ENCODE measurements around the gene FHDC1. TPM values are rescaled to one million over a fixed set of nuclear protein-coding genes. Genes with fewer than 3 reads are reported as not detected.
"Not testable (repeated sequence)": the region's sequence is repeated elsewhere in the genome, so short reads cannot be mapped to it uniquely, and the experiment has no call there.

Gene FHDC1
- total RNA-seq, result 0.27 TPM
- long read RNA-seq, result 0 reads

GRCh38 chr4:152935631-152936445 is at the start of gene FHDC1:
FHDC1 (plus strand) TSS chr4:152936323; CDS start chr4:152943058, 6,735 bp downstream.
- DNase-seq (ENCODE audit: missing footprints) (no peak), ATAC-seq (peak; percentile 29)
- intact Hi-C loops (cut with DNase I), result no loop called here

DNA sequence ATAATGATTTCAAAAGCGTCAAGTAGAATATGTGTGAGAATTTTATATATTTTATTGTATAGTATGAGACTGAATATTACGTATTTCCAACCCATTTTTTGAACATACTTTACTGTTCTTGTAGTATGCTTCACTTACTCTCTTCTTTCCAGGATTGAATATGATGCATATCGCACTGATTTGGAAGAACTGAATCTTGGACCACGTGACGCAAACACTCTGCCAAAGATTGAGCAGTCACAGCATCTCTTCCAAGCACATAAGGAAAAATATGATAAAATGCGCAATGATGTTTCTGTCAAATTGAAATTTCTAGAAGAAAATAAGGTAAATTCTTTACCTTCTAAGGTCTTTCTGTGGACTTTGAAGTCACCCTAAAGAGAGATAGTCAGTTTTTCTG is 48.1 kb upstream of the FHDC1 start:
- intact Hi-C loops (cut with DNase I), result no loop called here
- ATAC-seq (no peak), DNase-seq (ENCODE audit: missing footprints) (no peak)

DNA sequence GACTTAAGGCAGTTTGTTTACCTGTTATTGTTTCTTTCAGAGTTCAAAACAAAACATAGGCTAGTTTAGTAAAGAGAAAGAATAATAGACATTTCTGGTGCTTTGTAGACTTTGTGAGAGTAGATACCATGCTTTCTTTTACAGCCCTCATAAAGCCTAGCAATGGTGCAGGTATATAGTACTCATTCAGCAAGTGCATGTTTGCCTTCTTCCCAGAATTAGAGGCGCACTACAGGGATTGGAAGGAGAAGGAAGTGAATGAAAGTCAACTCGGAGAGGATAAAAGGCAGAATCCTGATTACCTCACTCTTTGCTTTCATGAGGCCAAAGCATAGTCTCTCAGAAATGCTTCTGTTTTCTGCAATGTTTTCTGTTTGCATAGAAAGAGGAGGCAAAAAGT is 43.1 kb upstream of the FHDC1 start:
- intact Hi-C loops (cut with DNase I), result no loop called here
- no peak for ATAC-seq
- DNase-seq (ENCODE audit: missing footprints), result no peak

GRCh38 chr4:152894673-152895072 is 41.5 kb upstream of the FHDC1 start:
- intact Hi-C loops (cut with DNase I), result no loop called here
- ATAC-seq, result no peak
- DNase-seq (ENCODE audit: missing footprints), result no peak

DNA sequence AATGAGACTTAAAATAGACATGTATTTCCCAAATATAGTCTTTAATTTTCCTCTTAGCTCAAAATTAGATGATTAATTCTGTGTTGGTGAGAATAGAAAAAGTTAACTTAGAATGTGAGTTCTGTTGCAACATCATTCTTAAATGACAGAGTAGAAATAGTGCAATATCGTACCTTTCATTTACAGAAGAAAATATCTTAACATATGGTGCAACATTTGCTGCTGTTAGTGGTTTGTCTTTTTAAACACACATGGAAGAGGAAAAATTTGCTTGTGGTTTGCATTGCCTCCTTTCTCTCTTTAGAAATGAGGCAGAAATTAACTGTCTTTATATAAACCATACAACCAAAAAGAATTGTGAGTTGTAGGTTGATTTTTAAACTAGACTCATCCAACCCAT is 39.3 kb upstream of the FHDC1 start:
- intact Hi-C loops (cut with DNase I), result no loop called here
- ATAC-seq, result no peak

GRCh38 chr4:152898133-152898532 is 38.0 kb upstream of the FHDC1 start:
- DNase-seq (ENCODE audit: missing footprints); intact Hi-C loops (cut with DNase I); ATAC-seq: not testable (repeated sequence)

More for the DNA sequence above, 39.3 kb upstream of the FHDC1 start:
- DNase-seq (ENCODE audit: missing footprints), result no peak

GRCh38 chr4:152898606-152899005 is 37.5 kb upstream of the FHDC1 start:
- ATAC-seq (no peak), DNase-seq (ENCODE audit: missing footprints) (no peak)
- intact Hi-C loops (cut with DNase I), result no loop called here

DNA sequence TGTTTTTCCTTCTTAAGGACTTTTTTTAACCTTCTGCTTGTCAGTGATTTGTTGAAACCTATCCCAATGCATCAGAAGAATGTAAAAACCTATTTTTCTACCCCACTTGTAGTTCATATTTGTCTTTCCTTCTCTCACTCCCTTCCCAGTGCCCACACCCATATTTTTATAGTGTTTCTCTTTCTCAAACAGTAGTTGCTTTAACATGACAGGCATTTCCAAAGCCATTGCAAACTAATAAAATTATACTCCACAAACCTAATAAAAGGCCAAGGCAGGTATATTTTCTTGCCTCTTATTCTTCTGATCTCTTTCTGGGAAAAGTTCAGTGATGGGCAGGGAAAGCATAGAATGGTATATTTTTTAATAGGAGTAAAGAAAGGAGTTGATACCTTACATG is 35.7 kb upstream of the FHDC1 start:
- intact Hi-C loops (cut with DNase I), result no loop called here
- DNase-seq (ENCODE audit: missing footprints) (no peak), ATAC-seq (no peak)

GRCh38 chr4:152901205-152901604 is 34.9 kb upstream of the FHDC1 start:
- ATAC-seq (no peak), DNase-seq (ENCODE audit: missing footprints) (no peak)
- intact Hi-C loops (cut with DNase I), result no loop called here

DNA sequence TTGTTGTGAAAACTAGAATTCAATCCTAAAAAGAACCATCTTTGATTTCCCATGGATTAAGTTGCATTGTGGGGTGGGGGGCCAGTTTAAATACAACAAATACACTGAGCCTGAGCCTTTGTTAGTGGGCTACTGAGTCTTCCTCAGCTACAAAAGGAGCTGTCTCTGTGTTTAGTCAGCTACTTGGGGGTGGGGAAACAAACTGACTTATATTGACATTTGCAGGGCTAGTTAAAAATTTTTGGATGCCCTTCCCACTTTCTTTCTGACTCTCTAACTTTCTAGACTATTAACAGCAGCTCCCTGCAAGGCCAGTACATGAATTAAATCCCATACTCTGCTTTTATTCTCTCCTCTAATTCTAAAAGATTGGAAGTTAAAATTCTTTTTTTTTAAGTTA is 32.5 kb upstream of the FHDC1 start:
- DNase-seq (ENCODE audit: missing footprints) (no peak), ATAC-seq (no peak)
- intact Hi-C loops (cut with DNase I), result no loop called here

DNA sequence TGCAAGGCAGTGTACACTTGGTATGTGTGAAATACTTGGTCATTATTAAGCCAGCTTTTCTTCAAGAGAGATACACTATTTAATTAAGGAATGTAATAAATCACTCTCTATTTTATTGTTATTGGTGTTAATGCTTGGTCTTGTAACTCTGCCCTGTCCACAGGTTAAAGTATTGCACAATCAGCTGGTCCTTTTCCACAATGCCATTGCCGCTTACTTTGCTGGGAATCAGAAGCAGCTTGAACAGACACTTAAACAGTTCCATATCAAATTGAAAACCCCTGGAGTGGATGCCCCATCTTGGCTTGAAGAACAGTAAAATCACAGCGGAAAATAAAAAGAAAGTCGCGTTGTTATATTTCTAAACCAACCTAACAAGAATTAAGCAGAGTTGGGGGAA is 26.2 kb upstream of the FHDC1 start:
- intact Hi-C loops (cut with DNase I), result no loop called here
- no peak for ATAC-seq
- DNase-seq (ENCODE audit: missing footprints), result no peak

DNA sequence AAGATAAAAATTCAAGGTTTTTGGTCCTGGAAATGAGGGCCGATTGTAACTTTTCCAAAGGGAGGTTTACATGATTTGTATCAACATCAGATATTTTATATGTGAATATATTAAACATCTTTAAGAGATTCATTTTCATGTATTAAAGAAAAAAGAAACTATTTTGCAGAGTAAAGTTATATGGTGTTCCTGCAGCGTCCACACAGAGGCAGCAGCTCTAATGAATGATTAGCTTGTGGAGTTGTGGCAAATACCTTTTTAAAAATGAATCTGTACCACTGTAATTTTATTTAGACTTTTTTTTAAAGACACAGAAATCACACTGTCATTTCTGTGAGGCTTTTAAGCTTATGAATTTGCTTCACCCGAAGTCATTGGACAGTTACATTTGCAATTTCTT is 25.6 kb upstream of the FHDC1 start:
- intact Hi-C loops (cut with DNase I), result no loop called here
- ATAC-seq (no peak), DNase-seq (ENCODE audit: missing footprints) (no peak)

GRCh38 chr4:152917543-152918395 is 18.4 kb upstream of the FHDC1 start:
- DNase-seq (ENCODE audit: missing footprints) (no peak), ATAC-seq (no peak)
- intact Hi-C loops (cut with DNase I), result no loop called here

DNA sequence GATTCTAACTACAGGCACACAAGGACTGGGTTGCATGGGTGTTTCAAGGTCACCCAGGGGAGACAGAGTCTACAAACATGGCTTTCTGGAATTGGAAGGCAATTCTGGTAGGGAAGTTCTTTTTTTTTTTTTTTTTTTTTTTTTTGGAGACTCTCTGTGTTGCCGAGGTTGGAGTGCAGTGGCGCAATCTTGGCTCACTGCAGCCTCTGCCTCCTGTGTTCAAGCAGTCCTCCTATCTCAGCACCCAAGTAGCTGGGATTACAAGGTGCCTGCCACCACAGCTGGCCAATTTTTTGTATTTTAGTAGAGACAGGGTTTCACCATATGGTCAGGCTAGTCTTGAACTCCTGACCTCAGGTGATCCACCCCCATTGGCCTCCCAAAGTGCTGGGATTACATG is 16.3 kb upstream of the FHDC1 start:
- intact Hi-C loops (cut with DNase I), result no loop called here
- ATAC-seq (no peak), DNase-seq (ENCODE audit: missing footprints) (no peak)

DNA sequence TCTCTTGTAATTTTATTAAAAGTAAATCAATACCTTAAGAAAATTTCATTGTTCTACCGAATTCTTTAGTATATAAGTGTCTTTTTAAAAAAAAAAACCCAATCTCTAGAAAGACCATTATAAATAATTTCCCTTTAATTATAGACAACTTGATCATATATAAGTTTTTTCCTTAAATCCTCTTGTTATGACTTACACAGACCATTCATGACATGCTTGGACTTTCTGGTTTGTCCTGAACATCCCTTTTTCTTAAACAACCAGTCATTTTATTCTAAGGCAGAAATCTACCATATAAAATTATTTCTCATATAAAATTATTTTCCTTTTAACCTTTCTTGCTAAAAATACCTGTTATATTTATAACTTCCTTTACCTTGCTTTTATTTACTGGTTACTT is 15.4 kb upstream of the FHDC1 start:
- intact Hi-C loops (cut with DNase I), result no loop called here
- DNase-seq (ENCODE audit: missing footprints), result no peak
- ATAC-seq, result no peak

- ATAC-seq, result no peak
- DNase-seq (ENCODE audit: missing footprints), result no peak
- intact Hi-C loops (cut with DNase I), result no loop called here
Measured at GRCh38 chr4:152921284-152921683, 14.8 kb upstream of the FHDC1 start.

GRCh38 chr4:152925851-152926250 is 10.3 kb upstream of the FHDC1 start:
- ATAC-seq (no peak), DNase-seq (ENCODE audit: missing footprints) (no peak)
- intact Hi-C loops (cut with DNase I), result no loop called here

- no peak for DNase-seq (ENCODE audit: missing footprints)
- intact Hi-C loops (cut with DNase I), result no loop called here
- no peak for ATAC-seq
Measured at GRCh38 chr4:152926959-152927358, 9.2 kb upstream of the FHDC1 start.

DNA sequence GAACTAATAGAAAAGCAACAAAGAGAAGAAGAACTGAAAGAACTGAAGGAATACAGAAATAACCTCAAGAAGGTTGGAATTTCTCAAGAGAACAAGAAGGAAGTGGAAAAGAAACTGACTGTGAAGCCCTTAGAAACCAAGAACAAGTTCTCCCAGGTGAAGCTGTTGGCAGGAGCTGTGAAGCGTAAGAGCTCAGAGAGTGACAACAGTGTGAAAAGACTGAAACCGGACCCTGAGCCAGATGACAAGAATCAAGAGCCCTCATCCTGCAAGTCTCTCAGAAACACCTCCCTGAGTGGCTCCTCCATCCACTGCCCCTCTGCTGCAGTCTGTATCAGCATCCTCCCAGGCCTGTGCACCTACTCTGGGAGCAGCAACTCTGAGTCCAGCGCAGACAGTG is 8.4 kb upstream of the FHDC1 start:
- ATAC-seq (no peak), DNase-seq (ENCODE audit: missing footprints) (no peak)
- intact Hi-C loops (cut with DNase I), result no loop called here

- DNase-seq (ENCODE audit: missing footprints), result no peak
- intact Hi-C loops (cut with DNase I), result no loop called here
- ATAC-seq, result no peak
Measured at GRCh38 chr4:152928286-152928685, 7.8 kb upstream of the FHDC1 start.

All from Right ventricle myocardium inferior (tissue), 1 donor.